Measurements from ENCODE around the gene DOCK11. TPM values are rescaled to one million over a fixed set of nuclear protein-coding genes. Genes with fewer than 3 reads are reported as not detected.

The DOCK11 gene
- polyA plus RNA-seq, 1 donor from 2014 or later, result 37.2 TPM

- Histone ChIP-seq H3K27me3 (ENCODE audit: insufficient read depth, low read depth, low read length) (no peaks in the 10 kb centered on the region), H3K9ac (ENCODE audit: low read length) (no peak overlapping the region), H4K20me1 (ENCODE audit: insufficient read depth) (no peaks in the 10 kb centered on the region), H2AFZ (ENCODE audit: low read depth, low read length) (no peak overlapping the region), H3F3A (ENCODE audit: insufficient read depth, low read length, poor library complexity, severe bottlenecking) (no peaks in the 10 kb centered on the region), H3K79me2 (replicated peaks; ENCODE audit: insufficient read depth, low read length) (no peaks in the 10 kb centered on the region), H3K27ac (ENCODE audit: low read length) (no peak overlapping the region), H3K4me3 (ENCODE audit: low read length) (no peak overlapping the region), H3K4me2 (ENCODE audit: low read length) (no peak overlapping the region), H3K36me3 (ENCODE audit: insufficient read depth, low read length) (no peaks in the 10 kb centered on the region), H3K9me3 (ENCODE audit: low read length) (no peaks in the 10 kb centered on the region), H3K9me2 (ENCODE audit: insufficient read depth, low read length) (no peaks in the 10 kb centered on the region)
- no peak for TF ChIP-seq EP300 (conservative IDR thresholded peaks at IDR 0.05; ENCODE audit: poor library complexity, severe bottlenecking)
- TF ChIP-seq, protein P1, sequence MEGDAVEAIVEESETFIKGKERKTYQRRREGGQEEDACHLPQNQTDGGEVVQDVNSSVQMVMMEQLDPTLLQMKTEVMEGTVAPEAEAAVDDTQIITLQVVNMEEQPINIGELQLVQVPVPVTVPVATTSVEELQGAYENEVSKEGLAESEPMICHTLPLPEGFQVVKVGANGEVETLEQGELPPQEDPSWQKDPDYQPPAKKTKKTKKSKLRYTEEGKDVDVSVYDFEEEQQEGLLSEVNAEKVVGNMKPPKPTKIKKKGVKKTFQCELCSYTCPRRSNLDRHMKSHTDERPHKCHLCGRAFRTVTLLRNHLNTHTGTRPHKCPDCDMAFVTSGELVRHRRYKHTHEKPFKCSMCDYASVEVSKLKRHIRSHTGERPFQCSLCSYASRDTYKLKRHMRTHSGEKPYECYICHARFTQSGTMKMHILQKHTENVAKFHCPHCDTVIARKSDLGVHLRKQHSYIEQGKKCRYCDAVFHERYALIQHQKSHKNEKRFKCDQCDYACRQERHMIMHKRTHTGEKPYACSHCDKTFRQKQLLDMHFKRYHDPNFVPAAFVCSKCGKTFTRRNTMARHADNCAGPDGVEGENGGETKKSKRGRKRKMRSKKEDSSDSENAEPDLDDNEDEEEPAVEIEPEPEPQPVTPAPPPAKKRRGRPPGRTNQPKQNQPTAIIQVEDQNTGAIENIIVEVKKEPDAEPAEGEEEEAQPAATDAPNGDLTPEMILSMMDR (IDR thresholded peaks at IDR 0.05; ENCODE audit: poor library complexity, severe bottlenecking), result no peak
- no peak for TF ChIP-seq RAD21 (conservative IDR thresholded peaks at IDR 0.05)
- TF ChIP-seq, protein P2, sequence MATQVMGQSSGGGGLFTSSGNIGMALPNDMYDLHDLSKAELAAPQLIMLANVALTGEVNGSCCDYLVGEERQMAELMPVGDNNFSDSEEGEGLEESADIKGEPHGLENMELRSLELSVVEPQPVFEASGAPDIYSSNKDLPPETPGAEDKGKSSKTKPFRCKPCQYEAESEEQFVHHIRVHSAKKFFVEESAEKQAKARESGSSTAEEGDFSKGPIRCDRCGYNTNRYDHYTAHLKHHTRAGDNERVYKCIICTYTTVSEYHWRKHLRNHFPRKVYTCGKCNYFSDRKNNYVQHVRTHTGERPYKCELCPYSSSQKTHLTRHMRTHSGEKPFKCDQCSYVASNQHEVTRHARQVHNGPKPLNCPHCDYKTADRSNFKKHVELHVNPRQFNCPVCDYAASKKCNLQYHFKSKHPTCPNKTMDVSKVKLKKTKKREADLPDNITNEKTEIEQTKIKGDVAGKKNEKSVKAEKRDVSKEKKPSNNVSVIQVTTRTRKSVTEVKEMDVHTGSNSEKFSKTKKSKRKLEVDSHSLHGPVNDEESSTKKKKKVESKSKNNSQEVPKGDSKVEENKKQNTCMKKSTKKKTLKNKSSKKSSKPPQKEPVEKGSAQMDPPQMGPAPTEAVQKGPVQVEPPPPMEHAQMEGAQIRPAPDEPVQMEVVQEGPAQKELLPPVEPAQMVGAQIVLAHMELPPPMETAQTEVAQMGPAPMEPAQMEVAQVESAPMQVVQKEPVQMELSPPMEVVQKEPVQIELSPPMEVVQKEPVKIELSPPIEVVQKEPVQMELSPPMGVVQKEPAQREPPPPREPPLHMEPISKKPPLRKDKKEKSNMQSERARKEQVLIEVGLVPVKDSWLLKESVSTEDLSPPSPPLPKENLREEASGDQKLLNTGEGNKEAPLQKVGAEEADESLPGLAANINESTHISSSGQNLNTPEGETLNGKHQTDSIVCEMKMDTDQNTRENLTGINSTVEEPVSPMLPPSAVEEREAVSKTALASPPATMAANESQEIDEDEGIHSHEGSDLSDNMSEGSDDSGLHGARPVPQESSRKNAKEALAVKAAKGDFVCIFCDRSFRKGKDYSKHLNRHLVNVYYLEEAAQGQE (IDR thresholded peaks at IDR 0.05; ENCODE audit: borderline replicate concordance), result no peak
- TF ChIP-seq POLR2AphosphoS5 (IDR thresholded peaks at IDR 0.05), result no peak
- TF ChIP-seq EZH2 (IDR thresholded peaks at IDR 0.05; ENCODE audit: borderline replicate concordance, insufficient read depth, low read length, poor library complexity, severe bottlenecking), result no peak
- TF ChIP-seq SMC3 (conservative IDR thresholded peaks at IDR 0.05; ENCODE audit: poor library complexity), result no peak
- no peak for TF ChIP-seq MXI1 (conservative IDR thresholded peaks at IDR 0.05; ENCODE audit: poor library complexity, severe bottlenecking)
- no peak for TF ChIP-seq TAF1 (IDR thresholded peaks at IDR 0.05; ENCODE audit: low read depth)
Observed at GRCh38 chrX:118521435-118521834, 25.8 kb downstream of the DOCK11 start.

GRCh38 chrX:118522230-118522926 lies 26.8 kb downstream of the DOCK11 start:
- no peak overlapping the region for H3K27ac ChIP-seq (ENCODE audit: low read length)
- no peaks in the 10 kb centered on the region for H3K27me3 ChIP-seq (ENCODE audit: insufficient read depth, low read depth, low read length)
- no peaks in the 10 kb centered on the region for H3F3A ChIP-seq (ENCODE audit: insufficient read depth, low read length, poor library complexity, severe bottlenecking)
- TF ChIP-seq TAF1 (IDR thresholded peaks at IDR 0.05; ENCODE audit: low read depth), result no peak
- TF ChIP-seq EP300 (conservative IDR thresholded peaks at IDR 0.05; ENCODE audit: poor library complexity, severe bottlenecking), result no peak
- TF ChIP-seq EZH2 (IDR thresholded peaks at IDR 0.05; ENCODE audit: borderline replicate concordance, insufficient read depth, low read length, poor library complexity, severe bottlenecking), result no peak
- TF ChIP-seq MXI1 (conservative IDR thresholded peaks at IDR 0.05; ENCODE audit: poor library complexity, severe bottlenecking), result no peak
- TF ChIP-seq SMC3 (conservative IDR thresholded peaks at IDR 0.05; ENCODE audit: poor library complexity), result no peak
- TF ChIP-seq POLR2AphosphoS5 (IDR thresholded peaks at IDR 0.05), result no peak
- TF ChIP-seq, protein P1 (IDR thresholded peaks at IDR 0.05; ENCODE audit: poor library complexity, severe bottlenecking), result no peak
- TF ChIP-seq, protein P2 (IDR thresholded peaks at IDR 0.05; ENCODE audit: borderline replicate concordance), result no peak
- no peak for TF ChIP-seq RAD21 (conservative IDR thresholded peaks at IDR 0.05)
- H4K20me1 ChIP-seq (ENCODE audit: insufficient read depth), result no peaks in the 10 kb centered on the region
- H3K4me2 ChIP-seq (ENCODE audit: low read length), result no peak overlapping the region
- H3K36me3 ChIP-seq (ENCODE audit: insufficient read depth, low read length), result no peaks in the 10 kb centered on the region
- no peaks in the 10 kb centered on the region for H3K9me2 ChIP-seq (ENCODE audit: insufficient read depth, low read length)
- no peaks in the 10 kb centered on the region for H3K79me2 ChIP-seq (replicated peaks; ENCODE audit: insufficient read depth, low read length)
- H2AFZ ChIP-seq (ENCODE audit: low read depth, low read length), result no peak overlapping the region
- H3K9ac ChIP-seq (ENCODE audit: low read length), result no peak overlapping the region
- no peak overlapping the region for H3K4me3 ChIP-seq (ENCODE audit: low read length)
- no peaks in the 10 kb centered on the region for H3K9me3 ChIP-seq (ENCODE audit: low read length)

Measured in neural cell (in vitro differentiated cells).